Stimulated activated CD8-positive, alpha-beta memory T cell treated with anti-CD3 and anti-CD28 coated beads, Interleukin-7, amount 100 ng/mL, for 4 hours (primary cell): ENCODE measurements around the gene C8G.
A peak's percentile ranks its signal among the peaks of the same experiment; 100 is the strongest.

ENCODE experiments used
- DNase-seq, 2 donors: peaks; one replicate each; pipeline ENCODE4 v3.0.0-alpha.2; 2020; ENCODE audit warnings: low read depth in 2 of 2

C8G gene

DNA sequence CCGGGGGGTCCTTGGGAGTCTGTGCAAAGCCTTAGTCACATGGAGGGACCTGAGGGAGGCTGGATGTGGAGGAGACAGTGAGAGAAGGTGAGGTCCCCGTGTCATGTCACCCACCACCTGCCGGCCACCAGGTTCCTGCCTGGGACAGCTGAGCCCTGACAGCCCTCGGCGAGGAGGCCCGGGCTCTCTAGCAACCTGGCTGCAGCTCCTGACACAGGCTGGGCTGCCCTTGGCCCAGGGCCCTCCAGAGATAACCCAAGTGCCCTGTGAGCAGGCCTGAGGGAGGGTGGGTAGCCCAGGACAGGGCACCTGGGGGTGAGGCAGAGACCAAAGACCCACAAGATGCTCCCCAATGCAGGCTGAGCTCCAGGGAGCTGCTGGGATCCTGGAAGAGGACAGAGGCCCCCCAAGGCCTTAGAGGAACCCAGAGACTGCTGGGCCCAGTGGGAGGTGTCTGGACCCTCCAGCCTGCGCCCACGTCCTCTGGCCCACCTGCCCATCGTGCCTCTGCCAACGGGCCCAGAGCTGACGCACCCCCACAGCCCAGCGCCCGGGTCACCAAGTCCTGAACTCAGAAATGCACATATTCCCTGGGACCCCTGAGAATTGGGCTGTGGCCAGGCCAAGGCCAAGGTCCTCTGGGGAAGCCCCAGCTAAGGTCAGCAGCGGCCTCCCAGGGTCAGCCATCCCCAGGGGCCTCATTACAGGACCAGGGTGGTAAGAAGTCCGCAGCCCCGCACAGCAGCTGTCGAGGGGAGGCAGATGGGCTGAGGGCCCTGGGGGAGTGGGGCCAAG is 23.5 kb downstream of the C8G start:
- no peak for DNase-seq

DNA sequence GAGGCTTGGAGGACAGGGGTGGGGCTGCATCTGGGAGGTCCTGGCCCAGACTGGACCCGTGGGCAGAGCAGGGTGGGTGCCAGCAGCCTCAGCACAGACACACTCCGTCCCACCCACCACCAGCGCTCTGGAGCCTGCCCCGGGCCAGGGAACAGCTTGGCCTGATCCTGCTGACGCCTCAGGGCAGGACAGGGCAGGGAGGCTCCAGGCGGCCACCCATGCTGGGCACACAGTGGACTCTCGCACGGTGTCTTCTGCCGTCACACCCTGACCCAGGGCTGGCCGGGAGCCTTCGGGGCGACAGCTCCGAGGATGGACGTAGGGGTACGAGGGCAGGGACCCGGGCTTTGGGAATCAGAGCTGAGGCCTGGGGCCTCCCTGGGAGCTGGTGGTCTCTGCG is 24.1 kb downstream of the C8G start:
- DNase-seq = no peak

- DNase-seq = no peak
These were observed 24.7 kb downstream of the C8G start for GRCh38 chr9:136969774-136970173.

DNA sequence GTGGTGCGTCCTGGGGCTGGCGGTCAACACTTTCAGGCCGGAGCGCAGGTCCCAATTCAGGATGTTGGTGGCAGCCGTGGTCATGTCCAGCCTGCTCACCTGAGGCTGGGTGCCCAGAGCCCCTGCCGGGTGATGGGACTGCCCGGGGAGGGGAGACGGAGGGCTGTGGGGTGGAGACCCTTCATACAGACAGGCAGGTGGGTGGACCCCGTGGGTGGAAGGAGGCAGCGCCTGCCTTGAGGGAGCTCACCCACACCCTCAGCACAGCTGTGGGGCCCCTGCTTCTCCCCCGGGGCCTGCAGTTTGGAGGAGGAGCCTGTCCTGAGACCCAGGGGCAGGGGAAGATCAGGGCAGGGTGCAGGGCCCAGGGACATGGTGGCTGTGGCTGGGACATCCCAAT is 25.3 kb downstream of the C8G start:
- DNase-seq = no peak

DNA sequence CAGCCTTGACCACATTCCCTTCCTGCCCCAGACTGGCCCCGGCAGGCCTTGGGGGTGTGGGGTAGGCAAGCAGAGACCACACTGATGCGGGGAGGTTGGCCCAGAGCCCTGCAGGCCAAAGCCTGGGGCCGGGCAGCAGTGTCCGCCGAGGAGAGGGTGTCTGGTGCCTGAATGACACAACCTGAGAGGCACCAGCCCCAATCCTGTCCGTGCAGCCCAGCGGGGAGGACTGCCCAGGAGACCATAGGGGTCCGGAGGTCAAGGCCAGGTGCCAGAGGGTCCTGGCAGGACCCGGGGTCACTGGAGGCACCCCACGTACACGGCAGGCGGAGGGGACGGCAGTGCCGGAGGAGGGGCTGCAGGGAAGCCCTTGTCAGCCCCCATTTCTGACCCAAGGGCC is 26.7 kb downstream of the C8G start:
- no peak for DNase-seq

DNA sequence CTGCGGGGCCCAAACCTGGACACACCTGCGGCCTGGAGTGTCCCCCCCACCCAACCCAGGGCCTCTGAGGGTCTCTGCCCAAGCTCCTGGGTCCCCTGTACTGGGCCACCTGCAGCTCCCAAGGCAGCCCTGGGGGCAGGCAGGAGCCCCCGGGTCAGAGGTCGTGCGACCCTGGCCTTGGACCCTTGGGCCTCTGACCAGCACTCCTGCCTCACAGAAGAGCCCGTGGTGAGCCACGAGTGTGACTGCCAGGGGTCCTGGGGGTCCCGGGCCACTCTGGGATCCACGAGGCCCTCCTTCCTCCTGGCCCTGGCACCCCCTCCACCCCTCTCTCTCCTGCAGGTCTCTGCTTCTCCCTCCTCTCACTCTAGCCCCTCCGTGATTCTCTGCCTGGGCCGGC is 27.3 kb downstream of the C8G start:
- no peak for DNase-seq

GRCh38 chr9:136972743-136973142 is 27.7 kb downstream of the C8G start:
- DNase-seq = no peak

- DNase-seq = no peak
These were observed 28.9 kb downstream of the C8G start for GRCh38 chr9:136973618-136974617.

DNA sequence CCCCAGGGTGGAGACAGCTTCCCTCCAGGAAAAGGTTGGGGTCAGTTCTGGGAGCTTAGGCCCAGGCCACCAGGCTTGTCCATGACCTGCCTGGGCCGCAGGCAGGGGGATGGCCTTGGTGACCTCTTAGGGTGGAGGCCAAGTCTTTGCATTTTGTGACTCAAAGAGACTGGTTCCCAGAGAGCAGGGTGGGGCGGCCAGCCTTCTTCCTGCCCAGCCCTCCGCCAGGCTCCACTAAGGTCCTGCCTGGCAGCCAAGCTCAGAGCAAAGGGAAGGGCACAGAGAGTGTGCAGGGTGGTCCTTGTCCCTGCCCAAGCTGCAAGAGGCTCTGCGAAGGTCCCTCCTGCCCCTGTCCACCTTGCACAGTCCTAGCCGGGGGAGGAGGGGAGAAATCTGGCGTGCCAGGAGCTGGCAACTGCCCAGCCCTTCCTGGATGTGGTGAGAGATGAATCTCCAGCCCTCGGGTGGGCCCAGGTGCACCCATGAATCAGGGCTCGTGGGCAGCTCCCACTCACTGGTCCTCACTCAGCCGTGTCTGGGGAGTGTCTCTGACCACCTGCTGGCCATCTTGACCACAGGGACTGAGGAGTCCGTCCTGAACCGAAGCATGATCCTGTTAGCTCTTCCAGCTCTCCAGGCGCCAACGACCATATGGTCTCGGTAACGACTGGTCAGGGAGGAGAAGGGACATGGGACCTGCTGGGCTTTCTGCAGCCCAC is 29.9 kb downstream of the C8G start:
- DNase-seq = no peak

DNA sequence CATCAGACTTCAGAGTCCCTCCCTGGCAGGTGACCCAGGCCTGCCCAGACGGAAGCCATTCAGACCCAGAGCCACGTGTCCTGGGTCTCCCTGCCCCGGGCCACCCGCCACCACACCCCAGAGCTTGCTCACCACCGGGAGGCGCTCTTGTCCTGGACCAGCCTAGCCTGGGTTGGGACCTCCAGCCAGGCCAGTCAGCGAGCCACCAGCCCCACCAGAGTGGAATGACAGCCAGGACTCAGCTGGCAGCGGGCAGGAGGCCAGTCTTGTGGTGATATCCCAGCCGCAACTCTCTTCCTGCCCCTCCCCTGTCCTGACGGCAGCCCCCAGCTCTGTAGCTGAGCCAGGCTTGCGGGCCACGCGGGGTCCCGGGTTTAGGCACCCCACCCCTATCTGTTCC is 30.6 kb downstream of the C8G start:
- no peak for DNase-seq

GRCh38 chr9:136977223-136977622 is 32.2 kb downstream of the C8G start, which contains the start of gene PTGDS:
Gene PTGDS, plus strand, starts transcription at chr9:136977504. Its CDS starts 75 bp downstream, at chr9:136977579.
- DNase-seq = no peak

GRCh38 chr9:136977649-136978072 is 32.6 kb downstream of the C8G start:
- DNase-seq = no peak

DNA sequence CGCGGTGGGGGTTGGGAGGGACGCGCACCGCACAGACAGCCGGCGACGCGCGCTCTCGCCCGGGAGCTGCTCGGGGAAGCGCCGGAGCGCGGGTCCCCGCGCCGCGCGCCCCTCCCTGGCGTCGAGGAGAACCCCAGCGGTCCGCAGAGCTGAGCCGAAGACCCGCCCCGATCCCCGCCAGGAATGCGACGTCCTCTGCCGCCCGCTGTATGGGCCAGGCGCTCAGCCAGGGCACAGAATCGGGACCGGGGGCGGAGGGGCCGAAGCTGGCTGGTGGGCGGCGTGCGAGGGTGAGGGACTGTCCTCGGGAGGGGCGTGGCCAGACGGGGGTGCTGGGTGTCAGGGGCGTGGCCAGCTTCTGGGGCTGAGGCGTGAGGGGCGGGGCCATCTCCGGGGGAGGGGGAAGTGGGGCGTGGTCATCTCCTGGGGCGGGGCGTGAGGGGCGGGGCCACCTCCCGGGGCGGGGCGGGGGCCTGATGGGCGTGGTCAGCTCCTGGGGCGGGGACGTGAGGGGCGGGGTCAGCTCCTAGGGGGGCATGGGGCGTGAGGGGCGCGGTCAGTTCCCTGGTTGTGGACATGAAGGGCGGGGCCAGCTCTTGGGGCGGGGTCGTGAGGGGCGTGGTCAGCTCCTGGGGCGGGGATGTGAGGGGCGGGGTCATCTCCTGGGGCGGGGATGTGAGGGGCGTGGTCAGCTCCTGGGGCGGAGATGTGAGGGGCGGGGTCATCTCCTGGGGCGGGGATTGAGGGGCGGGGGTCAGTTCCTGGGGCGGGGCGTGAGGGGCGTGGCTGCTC is 33.2 kb downstream of the C8G start:
- peak; percentile 53 to 64 for DNase-seq

DNA sequence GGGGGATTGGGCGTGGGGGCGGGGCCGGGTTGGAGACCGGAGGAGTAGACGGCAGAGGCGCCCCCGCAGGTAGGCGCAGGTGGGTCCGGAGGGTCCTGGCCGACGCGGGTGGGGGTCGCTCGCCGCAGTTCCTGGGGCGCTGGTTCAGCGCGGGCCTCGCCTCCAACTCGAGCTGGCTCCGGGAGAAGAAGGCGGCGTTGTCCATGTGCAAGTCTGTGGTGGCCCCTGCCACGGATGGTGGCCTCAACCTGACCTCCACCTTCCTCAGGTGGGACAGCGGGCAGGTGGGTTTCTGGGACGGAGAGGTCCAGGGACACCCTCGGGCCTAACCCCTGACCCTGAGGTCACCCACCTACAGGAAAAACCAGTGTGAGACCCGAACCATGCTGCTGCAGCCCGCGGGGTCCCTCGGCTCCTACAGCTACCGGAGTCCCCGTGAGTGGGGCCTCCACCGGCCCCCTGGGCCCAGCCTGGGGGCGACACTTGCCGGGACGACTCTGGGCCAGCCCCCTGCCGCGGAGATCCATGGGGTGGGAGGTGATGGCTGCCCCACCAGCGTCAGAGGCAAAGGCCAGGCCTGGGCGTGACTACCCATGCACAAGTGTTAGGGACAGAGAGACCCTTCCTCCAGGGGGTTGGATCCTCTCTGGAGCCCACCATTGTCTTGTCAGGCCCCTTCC is 34.0 kb downstream of the C8G start:
- no peak for DNase-seq

DNA sequence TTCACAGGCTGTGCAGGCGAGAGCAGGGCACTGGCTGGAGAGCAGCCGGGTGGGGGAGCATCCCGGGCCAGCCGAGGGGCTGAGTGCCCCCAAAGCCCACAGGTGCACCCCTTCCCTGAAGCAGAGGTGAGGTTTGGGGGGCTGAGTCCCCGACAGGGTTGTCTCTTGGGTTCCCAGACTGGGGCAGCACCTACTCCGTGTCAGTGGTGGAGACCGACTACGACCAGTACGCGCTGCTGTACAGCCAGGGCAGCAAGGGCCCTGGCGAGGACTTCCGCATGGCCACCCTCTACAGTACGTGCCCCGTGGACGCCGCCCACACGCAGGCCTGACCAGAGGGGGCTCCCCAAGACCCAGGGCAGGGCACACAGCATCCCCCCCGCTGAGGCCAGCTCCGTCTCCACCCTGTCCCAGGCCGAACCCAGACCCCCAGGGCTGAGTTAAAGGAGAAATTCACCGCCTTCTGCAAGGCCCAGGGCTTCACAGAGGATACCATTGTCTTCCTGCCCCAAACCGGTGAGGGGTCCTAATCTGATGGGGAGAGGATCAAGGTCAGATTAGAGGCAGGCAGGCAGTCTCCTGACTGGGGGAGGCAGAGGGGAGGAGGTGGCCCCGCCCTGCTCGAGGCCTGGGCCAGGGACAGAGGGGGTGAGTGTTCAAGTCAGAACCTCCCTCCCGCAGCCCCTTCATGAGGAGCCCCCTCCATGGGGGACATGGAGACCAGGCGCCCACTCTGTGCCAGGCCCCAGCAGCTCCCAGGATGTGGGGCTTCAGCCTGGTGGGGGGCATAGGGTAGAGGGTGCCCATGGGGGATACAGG is 34.9 kb downstream of the C8G start:
- no peak for DNase-seq

- DNase-seq = no peak
These were observed 35.8 kb downstream of the C8G start for GRCh38 chr9:136980669-136981478.

GRCh38 chr9:136981588-136982231 is 36.7 kb downstream of the C8G start:
- DNase-seq = no peak
